Embryonic facial prominence (tissue), 1 donor: ENCODE measurements around the gene GAL3ST2.
"Not testable (repeated sequence)": the region's sequence is repeated elsewhere in the genome, so short reads cannot be mapped to it uniquely, and the experiment has no call there.

Experiments
- DNase-seq: peaks from one replicate; pipeline ENCODE4 v3.0.0-alpha.2; 2016; ENCODE audit errors: extremely low spot score

Gene GAL3ST2

GRCh38 chr2:241776336-241777169 is at the start of gene GAL3ST2:
Gene GAL3ST2 (plus strand): TSS chr2:241776822. CDS start chr2:241776956, 134 bp downstream.
- DNase-seq, result no peak

- no peak for DNase-seq
Measured at GRCh38 chr2:241728000-241728399, 48.6 kb upstream of the GAL3ST2 start.

- no peak for DNase-seq
Measured at GRCh38 chr2:241728627-241729026, 48.0 kb upstream of the GAL3ST2 start.

- DNase-seq, result no peak
Measured at GRCh38 chr2:241729868-241730267, 46.8 kb upstream of the GAL3ST2 start.

GRCh38 chr2:241730671-241731293 is 45.8 kb upstream of the GAL3ST2 start:
- DNase-seq, result no peak

- not testable (repeated sequence) for DNase-seq
Measured at GRCh38 chr2:241732513-241733186, 44.0 kb upstream of the GAL3ST2 start.

- no peak for DNase-seq
Measured at GRCh38 chr2:241733391-241734207, 43.0 kb upstream of the GAL3ST2 start.

- DNase-seq, result no peak
Measured at GRCh38 chr2:241734208-241734466, 42.5 kb upstream of the GAL3ST2 start.

- peak; percentile 74 for DNase-seq
Measured at GRCh38 chr2:241734467-241735208, 42.0 kb upstream of the GAL3ST2 start, which contains the start of gene D2HGDH. Gene D2HGDH (plus strand): TSS chr2:241734630. CDS start chr2:241735225, 595 bp downstream.

GRCh38 chr2:241736111-241736510 is 40.5 kb upstream of the GAL3ST2 start:
- no peak for DNase-seq

GRCh38 chr2:241738040-241738686 is 38.5 kb upstream of the GAL3ST2 start:
- no peak for DNase-seq

- no peak for DNase-seq
Measured at GRCh38 chr2:241739177-241739576, 37.4 kb upstream of the GAL3ST2 start.

GRCh38 chr2:241739651-241740050 is 37.0 kb upstream of the GAL3ST2 start:
- no peak for DNase-seq

GRCh38 chr2:241741016-241741415 is 35.6 kb upstream of the GAL3ST2 start:
- DNase-seq, result no peak

GRCh38 chr2:241742320-241742939 is 34.2 kb upstream of the GAL3ST2 start:
- DNase-seq, result no peak

- not testable (repeated sequence) for DNase-seq
Measured at GRCh38 chr2:241743008-241743407, 33.6 kb upstream of the GAL3ST2 start.

- DNase-seq, result no peak
Measured at GRCh38 chr2:241743620-241744019, 33.0 kb upstream of the GAL3ST2 start.

- DNase-seq, result no peak
Measured at GRCh38 chr2:241744028-241744754, 32.4 kb upstream of the GAL3ST2 start.

GRCh38 chr2:241745276-241745675 is 31.3 kb upstream of the GAL3ST2 start:
- no peak for DNase-seq

GRCh38 chr2:241746084-241746483 is 30.5 kb upstream of the GAL3ST2 start:
- DNase-seq, result no peak
